Kidney capillary endothelial cell (primary cell): ENCODE measurements around the gene FAF1.

Experiments used
- DNase-seq: peaks from one replicate; pipeline ENCODE4 v3.0.0-alpha.2; 2018; ENCODE audit warnings: low spot score

FAF1 gene

GRCh38 chr1:50488876-50489275 is 471.2 kb downstream of the FAF1 start:
- no peak for DNase-seq

- no peak for DNase-seq
Measured at GRCh38 chr1:50488356-50488755, 471.7 kb downstream of the FAF1 start.

- DNase-seq = no peak
Measured at GRCh38 chr1:50487725-50488124, 472.3 kb downstream of the FAF1 start.

- DNase-seq = no peak
Measured at GRCh38 chr1:50481142-50481736, 478.8 kb downstream of the FAF1 start.

- no peak for DNase-seq
Measured at GRCh38 chr1:50476800-50477199, 483.3 kb downstream of the FAF1 start.

- no peak for DNase-seq
Measured at GRCh38 chr1:50474859-50475809, 484.9 kb downstream of the FAF1 start.

GRCh38 chr1:50473513-50473912 is 486.6 kb downstream of the FAF1 start:
- DNase-seq = no peak

- no peak for DNase-seq
Measured at GRCh38 chr1:50471967-50472366, 488.1 kb downstream of the FAF1 start.

GRCh38 chr1:50462964-50463363 is 497.1 kb downstream of the FAF1 start:
- no peak for DNase-seq

- DNase-seq = no peak
Measured at GRCh38 chr1:50458507-50458906, 501.6 kb downstream of the FAF1 start.

GRCh38 chr1:50454911-50455310 is 505.2 kb downstream of the FAF1 start:
- no peak for DNase-seq

GRCh38 chr1:50453266-50453665 is 506.8 kb downstream of the FAF1 start:
- no peak for DNase-seq

GRCh38 chr1:50452700-50453099 is 507.4 kb downstream of the FAF1 start:
- DNase-seq = no peak

GRCh38 chr1:50450861-50451653 is 509.0 kb downstream of the FAF1 start:
- DNase-seq = no peak

- DNase-seq = no peak
Measured at GRCh38 chr1:50447961-50448360, 512.1 kb downstream of the FAF1 start.

GRCh38 chr1:50441183-50441582 is 518.9 kb downstream of the FAF1 start:
- DNase-seq = no peak

GRCh38 chr1:50438945-50439344 is 521.1 kb downstream of the FAF1 start:
- DNase-seq = no peak

GRCh38 chr1:50436489-50436888 is 523.6 kb downstream of the FAF1 start:
- DNase-seq = no peak

GRCh38 chr1:50430010-50430405 is 530.1 kb downstream of the FAF1 start:
- no peak for DNase-seq

- no peak for DNase-seq
Measured at GRCh38 chr1:50427818-50428779, 532.0 kb downstream of the FAF1 start.

- no peak for DNase-seq
Measured at GRCh38 chr1:50427086-50427817, 532.8 kb downstream of the FAF1 start.
